NCI-H748 (cell line): Measurements from ENCODE around the gene DDI2.

Experiments
- DNase-seq: peaks from one replicate; lab custom pipeline; 2025; ENCODE audit not compliant: unreplicated experiment; lab: John Stamatoyannopoulos, UW

The DDI2 gene

DNA sequence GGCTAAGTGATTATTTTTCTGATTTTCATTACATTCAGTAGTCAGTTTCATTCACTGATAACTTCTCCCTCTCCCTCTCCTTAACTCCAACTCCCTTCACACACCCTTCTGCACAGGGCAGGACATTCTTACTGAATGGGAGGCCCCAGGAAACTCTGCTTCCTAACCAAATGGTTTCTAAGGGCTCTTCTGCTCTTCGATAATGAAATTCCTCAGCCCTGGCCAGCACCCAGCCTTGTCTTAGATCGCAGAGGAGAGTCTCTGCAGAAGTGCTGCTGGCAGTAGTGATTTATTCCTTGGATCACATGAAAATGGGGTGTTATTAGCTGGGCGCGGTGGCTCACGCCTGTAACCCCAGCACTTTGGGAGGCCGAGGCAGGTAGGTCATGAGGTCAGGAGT is 83.2 kb downstream of the DDI2 start:
- DNase-seq, result no peak

DNA sequence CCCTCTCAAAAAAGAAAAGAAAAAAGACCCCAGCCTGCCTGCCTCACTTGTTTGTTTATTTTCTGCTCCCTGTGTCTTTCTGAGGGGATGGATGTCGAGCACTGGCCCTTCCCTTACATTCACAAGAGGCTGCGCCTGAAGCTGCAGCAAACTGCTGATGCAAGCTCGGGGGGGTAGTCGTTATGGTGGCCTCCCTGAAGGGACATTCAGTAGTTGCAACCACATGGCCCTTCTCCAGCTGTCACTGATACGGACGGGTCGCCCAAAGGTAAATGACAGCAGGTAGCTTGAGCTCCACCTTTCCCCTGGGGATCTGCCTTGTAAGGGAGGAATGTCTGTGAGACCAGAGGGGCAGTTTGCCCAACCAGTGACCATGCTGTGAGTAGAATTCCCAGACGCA is 84.5 kb downstream of the DDI2 start:
- no peak for DNase-seq

GRCh38 chr1:15702722-15703550 is 85.7 kb downstream of the DDI2 start:
- no peak for DNase-seq

DNA sequence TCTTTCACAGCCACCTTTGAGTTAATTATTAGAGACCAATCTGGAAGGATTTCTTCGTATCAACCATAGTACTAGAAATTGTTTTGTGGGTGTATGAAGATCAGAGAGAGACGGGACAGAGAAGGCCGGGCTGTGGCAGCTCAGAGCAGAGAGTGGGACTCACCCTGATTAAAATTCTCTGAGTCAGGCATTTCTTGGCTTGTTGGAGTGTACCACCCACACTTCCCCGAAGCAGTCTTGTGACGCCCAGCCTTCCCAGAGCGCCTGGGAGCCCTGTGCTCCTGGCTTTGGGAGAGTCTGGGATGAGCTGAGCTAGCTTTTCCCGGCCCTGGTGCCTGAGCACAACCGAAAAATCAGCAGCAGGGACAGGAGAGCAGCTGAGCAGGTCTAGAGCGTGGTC is 86.3 kb downstream of the DDI2 start:
- no peak for DNase-seq

GRCh38 chr1:15704526-15705183 is 87.4 kb downstream of the DDI2 start:
- DNase-seq, result no peak

- DNase-seq, result no peak
These were observed 87.9 kb downstream of the DDI2 start for GRCh38 chr1:15705184-15705566.

GRCh38 chr1:15706751-15707150 is 89.5 kb downstream of the DDI2 start:
- no peak for DNase-seq

DNA sequence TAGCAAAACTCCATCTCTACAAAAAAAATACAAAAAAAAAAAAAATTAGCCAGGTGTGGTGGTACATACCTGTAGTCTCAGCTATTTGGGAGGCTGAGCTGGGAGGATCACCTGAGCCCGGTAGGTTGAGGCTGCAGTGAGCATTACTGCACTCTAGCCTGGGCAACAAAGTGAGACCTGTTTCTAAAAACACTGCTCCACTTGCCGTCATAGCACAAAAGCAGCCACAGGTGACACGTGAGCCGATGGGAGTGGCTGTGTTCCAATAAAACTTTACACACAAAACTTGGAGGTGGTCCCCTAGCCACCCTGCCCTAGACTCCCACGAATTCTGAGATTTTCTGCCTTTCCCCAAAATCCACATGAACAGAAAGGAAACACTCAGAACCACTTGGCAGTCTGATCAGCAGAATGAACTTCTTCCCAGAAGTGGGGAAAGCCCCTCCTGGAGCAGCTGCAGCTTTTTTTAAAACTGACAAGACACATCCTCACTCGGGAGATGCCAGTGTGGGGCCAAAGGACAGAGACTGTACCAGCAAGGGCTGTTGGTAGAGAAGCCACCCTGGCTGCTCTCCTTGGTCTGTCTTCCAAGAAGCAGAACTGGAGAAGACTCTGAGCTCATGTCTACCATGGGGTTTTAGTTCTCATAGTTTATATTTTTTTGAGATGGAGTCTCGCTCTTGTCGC is 90.1 kb downstream of the DDI2 start:
- DNase-seq, result no peak

- DNase-seq, result no peak
These were observed 91.4 kb downstream of the DDI2 start for GRCh38 chr1:15708486-15709137.

- DNase-seq, result no peak
These were observed 92.0 kb downstream of the DDI2 start for GRCh38 chr1:15709226-15709625.

- no peak for DNase-seq
These were observed 94.9 kb downstream of the DDI2 start for GRCh38 chr1:15712168-15712567.

- DNase-seq, result no peak
These were observed 97.3 kb downstream of the DDI2 start for GRCh38 chr1:15714406-15715136.

DNA sequence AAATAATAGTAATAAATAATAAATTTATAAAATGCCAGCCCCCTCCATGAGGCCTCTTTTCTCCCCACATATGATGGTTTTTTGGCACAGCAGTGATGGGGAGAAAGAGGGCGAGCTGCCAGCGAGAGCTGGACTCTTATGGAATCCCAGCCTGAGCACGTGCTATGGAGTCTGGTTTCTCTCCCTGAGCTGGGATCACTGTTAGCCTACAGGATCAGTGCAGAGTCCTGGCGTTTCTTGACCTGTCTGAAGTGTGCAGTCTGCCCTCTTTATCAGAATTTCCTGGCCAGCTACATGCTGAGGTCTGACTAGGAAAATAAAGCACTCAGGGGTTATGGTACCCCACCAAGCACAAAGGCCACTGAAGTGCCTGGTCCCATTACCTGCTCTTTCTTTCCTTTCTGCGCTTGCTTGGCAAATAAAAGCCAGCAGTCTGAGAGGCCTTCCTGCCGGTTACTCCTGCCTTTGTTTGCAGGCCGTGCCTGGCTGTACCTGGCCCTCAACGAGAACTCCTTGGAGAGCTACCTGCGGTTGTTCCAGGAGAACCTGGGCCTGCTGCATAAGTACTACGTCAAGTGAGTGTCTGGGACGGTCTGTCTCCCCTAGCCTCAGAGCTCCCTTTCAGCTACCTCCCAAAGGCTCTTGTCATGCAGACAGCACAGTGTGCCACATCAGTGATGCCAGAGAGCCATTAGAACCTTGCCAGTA is 100.3 kb downstream of the DDI2 start:
- DNase-seq, result no peak

- DNase-seq, result no peak
These were observed 100.9 kb downstream of the DDI2 start for GRCh38 chr1:15718199-15718601.
